K562 (cell line): ENCODE measurements around the gene SMIM13. TPM values are rescaled to one million over a fixed set of nuclear protein-coding genes. Genes with fewer than 3 reads are reported as not detected.
A peak's percentile ranks its signal among the peaks of the same experiment; 100 is the strongest.

Source experiments
- ATAC-seq: fragments of 200-7000 bp; cut with Tn5 transposase; 3 replicates; pipeline ENCODE4 v1.9.1; 2020; ENCODE audit warnings: moderate library complexity
- BruUV-seq: library from RNA; stranded (reverse); fragments of 400-500 nt; replicated peaks from 2 replicates; lab custom pipeline; 2021; lab: Mats Ljungman, UMichigan
- CTCF ChIA-PET: fragments of 300-600 bp; formaldehyde crosslinking; extraction: SDS; loops from one replicate; lab custom pipeline; 2021; ENCODE audit warnings: low intra/inter-chr PET ratio; lab: Yijun Ruan, JAX
- POLR2A ChIA-PET: fragments of 300-600, 350-650 bp; sonication (Branson Sonifier 250); formaldehyde crosslinking; extraction: SDS; loops from one replicate; lab custom pipeline; 2021; ENCODE audit warnings: antibody characterized with exemption, inconsistent platforms; lab: Yijun Ruan, JAX
- DNase-seq, 4 experiments: peaks; one replicate each; pipeline versions ENCODE4 v3.0.0 to v3.0.0-alpha.2; 2011 to 2018; ENCODE audit warnings: low spot score in 3 of 4, mixed read lengths in 3 of 4; ENCODE audit errors: extremely low read depth in 1 of 4
- FAIRE-seq: peaks from 2 replicates; lab custom pipeline; 2011; peaks lifted over from hg19 to GRCh38; lab: Jason Lieb, UNC
- H2AFZ ChIP-seq: 2 replicates; pipeline ENCODE4 v1.6.0; 2011; ENCODE audit warnings: low read depth, low read length, control low read depth, inconsistent platforms
- H3K27ac ChIP-seq: fragments of 200-600 bp; 3 replicates; pipeline ENCODE4 v1.8.0; 2011; ENCODE audit warnings: low read depth, mild to moderate bottlenecking, control low read depth, inconsistent platforms, low read length, moderate library complexity, mixed read lengths; ENCODE audit errors: extremely low read depth
- H3K27me3 ChIP-seq, 2 experiments: fragments of 300-600 bp in 1 of 2; 2 replicates in 1 of 2; 3 replicates in 1 of 2; pipeline versions ENCODE4 v1.6.0 to v1.8.0; 2011; ENCODE audit warnings: inconsistent platforms in 2 of 2, low read length in 2 of 2, mild to moderate bottlenecking in 1 of 2, mixed read lengths in 1 of 2, moderate library complexity in 1 of 2; ENCODE audit not compliant: control insufficient read depth in 2 of 2, insufficient read depth in 2 of 2
- H3K36me3 ChIP-seq: fragments of 300-600 bp; 3 replicates; pipeline ENCODE4 v1.8.0; 2011; ENCODE audit warnings: mild to moderate bottlenecking, low read length, inconsistent platforms; ENCODE audit not compliant: control insufficient read depth, insufficient read depth
- H3K4me1 ChIP-seq, 2 experiments: fragments of 200-600 bp in 1 of 2; replicated peaks in 1 of 2; 2 replicates in 1 of 2; 3 replicates in 1 of 2; pipeline versions ENCODE4 v1.5.1 to v1.8.0; 2011; ENCODE audit warnings: inconsistent platforms in 2 of 2, low read length in 2 of 2, mild to moderate bottlenecking in 1 of 2, mixed read lengths in 1 of 2, moderate library complexity in 1 of 2; ENCODE audit not compliant: control insufficient read depth in 2 of 2, insufficient read depth in 2 of 2
- H3K4me2 ChIP-seq: 2 replicates; pipeline ENCODE4 v1.6.1; 2011; ENCODE audit warnings: low read length, control low read depth, inconsistent platforms, mixed read lengths; ENCODE audit not compliant: insufficient read depth
- H3K4me3 ChIP-seq: fragments of 200-600 bp; sonication (generic), shearing (Covaris generic); 2 replicates; pipeline ENCODE4 v1.5.1; 2016; ENCODE audit warnings: control low read depth, inconsistent platforms
- H3K79me2 ChIP-seq: fragments of 200-600 bp; 3 replicates; pipeline ENCODE4 v1.8.0; 2011; ENCODE audit warnings: low read length, inconsistent platforms; ENCODE audit not compliant: control insufficient read depth, insufficient read depth
- H3K9ac ChIP-seq, 2 experiments: 2 replicates each; pipeline versions ENCODE4 v1.6.0 to v1.6.1; 2011; ENCODE audit warnings: low read depth in 2 of 2, low read length in 2 of 2, control low read depth in 1 of 2, inconsistent platforms in 1 of 2, mild to moderate bottlenecking in 1 of 2, mixed read lengths in 1 of 2; ENCODE audit not compliant: insufficient read depth in 1 of 2
- H3K9me1 ChIP-seq: one replicate; pipeline ENCODE4 v1.6.0; 2011; ENCODE audit warnings: inconsistent platforms, mild to moderate bottlenecking, low read length, moderate library complexity; ENCODE audit not compliant: control insufficient read depth, insufficient read depth
- H3K9me3 ChIP-seq: replicated peaks from 2 replicates; pipeline ENCODE4 v1.5.1; 2011; ENCODE audit warnings: low read depth, low read length, inconsistent platforms; ENCODE audit not compliant: control insufficient read depth, insufficient read depth
- H4K20me1 ChIP-seq: replicated peaks from 2 replicates; pipeline ENCODE4 v1.6.1; 2011; ENCODE audit warnings: low read length, inconsistent platforms, mixed read lengths; ENCODE audit not compliant: control insufficient read depth, insufficient read depth
- CHAMP1 ChIP-seq: fragments of 450-650 bp; IDR thresholded peaks from 2 replicates; pipeline ENCODE4 v1.6.1; 2016; ENCODE audit warnings: mild to moderate bottlenecking
- EP400 ChIP-seq: fragments of 450-650 bp; IDR thresholded peaks from 2 replicates; pipeline ENCODE4 v1.6.1; 2017; ENCODE audit warnings: antibody characterized with exemption, mild to moderate bottlenecking, moderate library complexity
- GATA2 ChIP-seq: sonication (generic); formaldehyde crosslinking; IDR thresholded peaks from 2 replicates; pipeline ENCODE4 v1.4.0; 2020; ENCODE audit warnings: mild to moderate bottlenecking, missing genetic modification reagents
- KLF16 ChIP-seq: IDR thresholded peaks from 2 replicates; pipeline ENCODE4 v1.6.1; 2016; ENCODE audit warnings: antibody characterized with exemption
- KLF6 ChIP-seq: fragments of 250-450 bp; sonication (Bioruptor Pico); IDR thresholded peaks from 2 replicates; pipeline ENCODE4 v1.4.0; 2020; ENCODE audit warnings: mild to moderate bottlenecking, moderate library complexity, borderline replicate concordance
- LEF1 ChIP-seq: fragments of 450-650 bp; IDR thresholded peaks from 2 replicates; pipeline ENCODE4 v1.6.1; 2016; ENCODE audit warnings: mild to moderate bottlenecking
- NFIX ChIP-seq: fragments of 250-450 bp; sonication (Bioruptor Pico); IDR thresholded peaks from 2 replicates; pipeline ENCODE4 v1.4.0; 2020; ENCODE audit warnings: low read depth, mild to moderate bottlenecking, moderate library complexity
- PTTG1 ChIP-seq: fragments of 450-650 bp; IDR thresholded peaks from 2 replicates; pipeline ENCODE4 v1.6.1; 2016; ENCODE audit warnings: low read depth, mild to moderate bottlenecking, missing genetic modification characterization, missing compliant biosample characterization
- RNF219 ChIP-seq: fragments of 250-450 bp; sonication (Bioruptor Pico); IDR thresholded peaks from 2 replicates; pipeline ENCODE4 v1.5.0; 2022; ENCODE audit warnings: mild to moderate bottlenecking
- STAT6 ChIP-seq: sonication (generic); formaldehyde crosslinking; IDR thresholded peaks from 2 replicates; pipeline ENCODE4 v1.8.1; 2023; ENCODE audit warnings: mild to moderate bottlenecking, missing genetic modification reagents
- TBL1XR1 ChIP-seq, 2 experiments: IDR thresholded peaks; 2 replicates each; pipeline ENCODE4 v1.6.1; 2012; ENCODE audit warnings: improper control_type of control experiment in 2 of 2, low read length in 2 of 2, mild to moderate bottlenecking in 1 of 2
- TBP ChIP-seq: optimal IDR thresholded peaks from 2 replicates; pipeline ENCODE3; 2011; ENCODE audit warnings: low read depth, low read length, improper control_type of control experiment
- ZNF449 ChIP-seq: fragments of 250-450 bp; sonication (Bioruptor Pico); IDR thresholded peaks from 2 replicates; pipeline ENCODE4 v1.8.0; 2022; ENCODE audit warnings: moderate library complexity, mild to moderate bottlenecking, inconsistent platforms
- WGBS: fragments of 100-300 bp; shearing (Covaris generic); methylation state at CpG from one replicate; pipeline ENCODE4 v1.1.6; 2016; ENCODE audit warnings: low coverage, mixed read lengths; ENCODE audit not compliant: insufficient coverage; ENCODE audit errors: missing lambda C conversion rate; 5-methylcytosine and 5-hydroxymethylcytosine counted together
- in situ Hi-C: fragments of 300-500 bp; cut with MboI; formaldehyde crosslinking; loops from 4 replicates; pipeline ENCODE4 v1.15.0; 2018; ENCODE audit warnings: inconsistent platforms, mixed read lengths
- intact Hi-C: fragments of 100-400 bp; cut with micrococcal nuclease; formaldehyde crosslinking; loops from 2 replicates; pipeline ENCODE4 v1.14.2; 2022
- polyA plus RNA-seq, 8 experiments: library from polyadenylated mRNA; depleted of rRNA in 4 of 8; stranded (reverse) in 5 of 8; unstranded in 3 of 8; fragments of >200 nt; fragmentation: Nextera tagmentation in 2 of 8; fragmentation: Illumina TruSeq in 1 of 8; extraction: Ambion mirVana in 2 of 8; extraction: Trizol in 1 of 8; gene quantifications; 2 replicates each; pipeline versions ENCODE4 v1.2.1 to v1.2.3, GENCODE V29; 2011 to 2014; ENCODE audit warnings: inconsistent platforms in 1 of 8, missing spikeins in 1 of 8
- total RNA-seq, 7 experiments: library from RNA; depleted of rRNA in 6 of 7; stranded (reverse); fragments of >200 nt in 6 of 7; fragmentation: Illumina TruSeq in 2 of 7; extraction: Trizol in 2 of 7; gene quantifications; 2 replicates each; pipeline versions ENCODE4 v1.2.1 to v1.2.3, GENCODE V29; 2011 to 2021; ENCODE audit warnings: low replicate concordance in 1 of 7

SMIM13 gene
- total and polyA plus RNA-seq, 9 of the 15 experiments (the other 6 are each of a cell fraction or from before 2014, with no cell fraction given): 5.5 to 24.8 (median 11.7) TPM

- peaks cover 46% of the 10 kb centered on the region for H3K79me2 ChIP-seq
- POLR2A ChIA-PET: interaction anchor here (0.7 to 1.2 kb wide), 2 partner anchors 12 to 497 kb away, joined by 3 to 5 read pairs; no protein-coding TSS in a partner anchor
- CTCF ChIA-PET: no interaction called here
- TF ChIP-seq KLF16 (no peak), LEF1 (peak; percentile 17; the same call in 1 of the 2 replicates), GATA2 (0 out of 2 replicates have a peak, but pooled peaks have one; percentile 56), ZNF449 (CRISPR knock-in tag) (no peak), STAT6 (CRISPR knock-in tag) (no peak), CHAMP1 (peak; percentile 45), NFIX (CRISPR knock-in tag) (no peak), EP400 (peak; percentile 42), RNF219 (CRISPR knock-in tag) (no peak), TBP (no peak), KLF6 (CRISPR knock-in tag) (no peak), TBL1XR1 (IDR thresholded peaks at IDR 0.05; ENCODE audit: low read length in 2 of 2) (no peak), PTTG1 (tag) (no peak)
Observed at GRCh38 chr6:11111769-11112437, 18.3 kb downstream of the SMIM13 start.

More at GRCh38 chr6:11111769-11112437, 18.3 kb downstream of the SMIM13 start:
- Histone ChIP-seq H4K20me1 (peaks cover 11% of the 10 kb centered on the region; the same call in 1 of the 2 replicates), H3K27ac (peak overlapping the region; percentile 32; the same call in 2 of the 3 replicates), H3K4me2 (peak overlapping the region; percentile 75), H3K4me3 (peak overlapping the region; percentile 9), H3K4me1 (peaks cover 12 to 21% of the 10 kb centered on the region in 2 experiments), H3K9me3 (no peaks in the 10 kb centered on the region), H3K9me1 (peaks cover 5% of the 10 kb centered on the region), H2AFZ (peak overlapping the region; percentile 28; the same call in 1 of the 2 replicates), H3K27me3 (no peaks in the 10 kb centered on the region), H3K36me3 (no peaks in the 10 kb centered on the region), H3K9ac (peak overlapping the region; percentile 12 to 72; a peak in 3 of 4 replicates)
- WGBS: 20% methylated on average over 9 of the region's 9 CpGs
- no TSS peak for BruUV-seq
- intact Hi-C loops: no loop called here
- in situ Hi-C loops: no loop called here
- DNase-seq: peak; percentile 41 to 72 (median 50)
- FAIRE-seq: peak; percentile 84
- peak; percentile 82 for ATAC-seq
